Astrocyte (in vitro differentiated cells and primary cell): Measurements from ENCODE around the gene CELF2.

Source experiments
- EZH2 ChIP-seq: IDR thresholded peaks from 2 replicates; pipeline ENCODE4 v1.6.1; 2012; ENCODE audit warnings: mild to moderate bottlenecking, low read length, inconsistent platforms; ENCODE audit not compliant: insufficient read depth
- TF ChIP-seq, protein P1 (sequence below): IDR thresholded peaks from 2 replicates; pipeline ENCODE4 v1.5.1; 2011; ENCODE audit warnings: low read depth, mild to moderate bottlenecking, inconsistent platforms, low read length, moderate library complexity; ENCODE audit not compliant: insufficient read depth

DNA sequence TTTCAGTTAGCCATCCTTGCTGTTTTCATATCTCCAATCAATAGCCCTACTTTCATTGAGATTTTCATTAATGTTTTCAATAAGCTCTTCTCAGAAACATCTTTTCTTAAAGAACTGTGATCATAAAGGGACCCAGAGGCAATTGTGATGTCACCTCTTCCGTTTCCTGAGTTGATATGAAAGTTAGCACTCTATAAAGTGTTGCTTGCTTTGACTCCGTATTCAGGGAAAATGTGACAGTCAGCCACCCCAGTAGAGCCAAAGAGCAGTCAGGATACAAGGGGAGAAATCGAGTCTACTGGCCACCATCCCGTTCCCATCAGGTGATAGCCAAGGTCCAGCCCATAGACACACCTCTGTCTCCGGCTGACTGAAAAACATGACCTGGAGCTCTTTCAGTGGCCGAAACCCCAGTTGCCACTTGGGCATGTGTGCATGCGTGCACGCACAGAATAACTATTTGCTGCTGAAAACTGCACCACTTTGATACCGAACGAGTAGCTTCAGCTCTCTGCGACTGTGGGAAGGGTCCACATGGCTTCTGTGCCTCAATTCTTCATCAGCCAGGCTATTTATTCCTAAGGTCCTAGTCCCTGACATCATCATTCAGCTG lies 302.4 kb downstream of the CELF2 start:
- TF ChIP-seq, protein P1, sequence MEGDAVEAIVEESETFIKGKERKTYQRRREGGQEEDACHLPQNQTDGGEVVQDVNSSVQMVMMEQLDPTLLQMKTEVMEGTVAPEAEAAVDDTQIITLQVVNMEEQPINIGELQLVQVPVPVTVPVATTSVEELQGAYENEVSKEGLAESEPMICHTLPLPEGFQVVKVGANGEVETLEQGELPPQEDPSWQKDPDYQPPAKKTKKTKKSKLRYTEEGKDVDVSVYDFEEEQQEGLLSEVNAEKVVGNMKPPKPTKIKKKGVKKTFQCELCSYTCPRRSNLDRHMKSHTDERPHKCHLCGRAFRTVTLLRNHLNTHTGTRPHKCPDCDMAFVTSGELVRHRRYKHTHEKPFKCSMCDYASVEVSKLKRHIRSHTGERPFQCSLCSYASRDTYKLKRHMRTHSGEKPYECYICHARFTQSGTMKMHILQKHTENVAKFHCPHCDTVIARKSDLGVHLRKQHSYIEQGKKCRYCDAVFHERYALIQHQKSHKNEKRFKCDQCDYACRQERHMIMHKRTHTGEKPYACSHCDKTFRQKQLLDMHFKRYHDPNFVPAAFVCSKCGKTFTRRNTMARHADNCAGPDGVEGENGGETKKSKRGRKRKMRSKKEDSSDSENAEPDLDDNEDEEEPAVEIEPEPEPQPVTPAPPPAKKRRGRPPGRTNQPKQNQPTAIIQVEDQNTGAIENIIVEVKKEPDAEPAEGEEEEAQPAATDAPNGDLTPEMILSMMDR: no peak
- TF ChIP-seq EZH2: no peak
